H1 (cell line): Measurements from ENCODE around the gene CHST13. TPM values are rescaled to one million over a fixed set of nuclear protein-coding genes. Genes with fewer than 3 reads are reported as not detected.

Experiments
- BCL11A ChIP-seq, 2 experiments: IDR thresholded peaks; one replicate each; pipeline ENCODE4 v1.6.1; 2011; ENCODE audit warnings: low read depth in 2 of 2, low read length in 2 of 2, mild to moderate bottlenecking in 2 of 2
- CTBP2 ChIP-seq: IDR thresholded peaks from 2 replicates; pipeline ENCODE4 v1.7.0; 2011; ENCODE audit warnings: borderline replicate concordance, mild to moderate bottlenecking, moderate library complexity, mixed read lengths, low read length; ENCODE audit not compliant: insufficient read depth, insufficient read length
- PHF8 ChIP-seq: fragments of 200-600 bp; sonication (generic); conservative IDR thresholded peaks from 2 replicates; pipeline ENCODE4 v1.7.1; 2012; ENCODE audit warnings: low read depth, mild to moderate bottlenecking, inconsistent platforms, low read length, moderate library complexity
- TCF12 ChIP-seq: IDR thresholded peaks from 2 replicates; pipeline ENCODE4 v1.6.1; 2011; ENCODE audit warnings: low read depth, mild to moderate bottlenecking, low read length
- polyA plus RNA-seq, 7 experiments: library from polyadenylated mRNA; depleted of rRNA in 3 of 7; stranded (reverse) in 5 of 7; unstranded in 2 of 7; fragments of >200 nt in 5 of 7; fragments of 200-250 nt in 2 of 7; gene quantifications; 1 replicate in 5 of 7; 2 replicates in 1 of 7; 4 replicates in 1 of 7; pipeline versions ENCODE4 v1.2.1 to v1.2.3, GENCODE V29; 2011 to 2013; ENCODE audit warnings: missing spikeins in 2 of 7, mixed read lengths in 2 of 7
- total RNA-seq: library from RNA; stranded (reverse); fragmentation: NEBNext Ultra II Directional; extraction: Animal tissue kit (Norgen Biotek cat#: 25700); gene quantifications from 2 replicates; pipeline ENCODE4 v1.2.1, GENCODE V29; 2021

Gene CHST13
- total and polyA plus RNA-seq, 2 of the 8 experiments (the other 6 are each of a cell fraction or from before 2014, with no cell fraction given) = 5.4 to 11.7 TPM

- no peak for TF ChIP-seq CTBP2
- no peak for TF ChIP-seq TCF12
- TF ChIP-seq PHF8 = no peak
- TF ChIP-seq BCL11A (IDR thresholded peaks at IDR 0.05; ENCODE audit: low read depth in 2 of 2, low read length in 2 of 2) = no peak
Measured at GRCh38 chr3:126536126-126536525, 12.2 kb downstream of the CHST13 start (continued).
